ENCODE measurements around the gene ARMC12. TPM values are rescaled to one million over a fixed set of nuclear protein-coding genes. Genes with fewer than 3 reads are reported as not detected.

Gene ARMC12
- total RNA-seq, 2 donors from 2014 or later: 0.57 to 0.93 TPM

DNA sequence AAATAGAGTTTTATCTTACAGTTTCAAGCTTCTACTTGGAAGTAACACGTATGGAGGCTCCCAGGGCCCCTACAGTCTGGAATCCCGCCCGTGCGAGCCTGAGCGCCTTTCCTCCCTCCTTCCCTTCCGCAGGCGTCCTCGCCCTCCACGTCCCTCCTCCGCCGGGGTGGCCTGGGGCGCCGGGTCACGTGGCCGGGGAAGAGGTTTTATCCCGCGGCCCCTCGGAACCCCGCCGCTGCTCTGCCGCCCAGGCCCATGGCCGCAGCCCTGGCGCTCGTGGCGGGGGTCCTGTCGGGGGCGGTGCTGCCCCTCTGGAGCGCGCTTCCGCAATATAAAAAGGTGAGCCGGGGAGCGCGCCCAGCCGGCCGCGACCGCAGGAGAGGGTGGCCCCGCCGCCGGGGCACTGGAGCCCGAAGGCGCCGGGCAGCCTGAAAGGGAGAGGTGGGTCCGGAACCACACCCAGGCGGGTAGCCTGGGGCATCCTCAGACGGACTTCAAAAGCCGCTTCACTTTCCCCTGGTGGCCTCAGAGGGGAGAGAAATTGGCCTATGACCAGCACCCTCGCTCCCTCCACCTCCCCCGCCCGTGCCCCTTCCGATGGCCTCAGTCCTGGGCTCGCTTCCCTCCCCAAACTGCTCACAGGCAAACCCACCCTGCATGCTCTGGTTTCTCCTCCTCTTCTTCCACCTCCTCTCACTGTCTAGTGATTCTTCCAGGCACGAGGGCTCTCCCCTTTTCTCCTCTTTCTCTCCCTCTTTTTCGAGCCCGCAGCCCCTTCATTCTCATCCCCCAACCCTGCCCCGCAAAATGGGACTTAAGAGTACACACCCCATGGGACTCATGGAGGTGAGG, 39.8 kb downstream of the ARMC12 start, which contains the start of gene CLPSL2:
Gene CLPSL2, plus strand, starts transcription at position 235 of the 852 bp plus-strand sequence. Its CDS starts 21 bp downstream, at position 256.
- Histone ChIP-seq H3K4me3 (ENCODE audit: low read length) (peak within 1 kb of the TSS; percentile 73), H3K9me3 (ENCODE audit: control insufficient read depth, low read length) (no peaks in the 10 kb centered on the region), H3K9ac (ENCODE audit: extremely low read depth, low read length, poor library complexity, severe bottlenecking) (no peak within 1 kb of the TSS), H3K27me3 (ENCODE audit: control insufficient read depth, insufficient read depth, low read length, poor library complexity, severe bottlenecking) (peaks cover 17% of the 10 kb centered on the region), H3K4me1 (ENCODE audit: control insufficient read depth, insufficient read depth, low read length) (no peaks in the 10 kb centered on the region), H3K36me3 (ENCODE audit: control insufficient read depth, insufficient read depth, low read length) (no peaks in the 10 kb centered on the region), H3K27ac (ENCODE audit: low read depth, low read length) (no peak within 1 kb of the TSS)
- peak; percentile 87 for DNase-seq
- Mint-ChIP-seq H3K27me3 (ENCODE audit: insufficient read depth) (peaks cover 20% of the 10 kb centered on the region), H3K36me3 (ENCODE audit: low read depth) (no peaks in the 10 kb centered on the region), H3K4me1 (peaks cover 3% of the 10 kb centered on the region), H3K27ac (no peak within 1 kb of the TSS), H3K9me3 (no peaks in the 10 kb centered on the region), H3K4me3 (peak within 1 kb of the TSS; percentile 56)
- TF ChIP-seq, protein P1, sequence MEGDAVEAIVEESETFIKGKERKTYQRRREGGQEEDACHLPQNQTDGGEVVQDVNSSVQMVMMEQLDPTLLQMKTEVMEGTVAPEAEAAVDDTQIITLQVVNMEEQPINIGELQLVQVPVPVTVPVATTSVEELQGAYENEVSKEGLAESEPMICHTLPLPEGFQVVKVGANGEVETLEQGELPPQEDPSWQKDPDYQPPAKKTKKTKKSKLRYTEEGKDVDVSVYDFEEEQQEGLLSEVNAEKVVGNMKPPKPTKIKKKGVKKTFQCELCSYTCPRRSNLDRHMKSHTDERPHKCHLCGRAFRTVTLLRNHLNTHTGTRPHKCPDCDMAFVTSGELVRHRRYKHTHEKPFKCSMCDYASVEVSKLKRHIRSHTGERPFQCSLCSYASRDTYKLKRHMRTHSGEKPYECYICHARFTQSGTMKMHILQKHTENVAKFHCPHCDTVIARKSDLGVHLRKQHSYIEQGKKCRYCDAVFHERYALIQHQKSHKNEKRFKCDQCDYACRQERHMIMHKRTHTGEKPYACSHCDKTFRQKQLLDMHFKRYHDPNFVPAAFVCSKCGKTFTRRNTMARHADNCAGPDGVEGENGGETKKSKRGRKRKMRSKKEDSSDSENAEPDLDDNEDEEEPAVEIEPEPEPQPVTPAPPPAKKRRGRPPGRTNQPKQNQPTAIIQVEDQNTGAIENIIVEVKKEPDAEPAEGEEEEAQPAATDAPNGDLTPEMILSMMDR (conservative IDR thresholded peaks at IDR 0.05): peak; percentile 49
- WGBS, 2 experiments (ENCODE audit: insufficient coverage in 1 of 2, insufficient read length in 1 of 2): 7 to 8% methylated on average over 11 to 56 of the region's 56 CpGs

DNA sequence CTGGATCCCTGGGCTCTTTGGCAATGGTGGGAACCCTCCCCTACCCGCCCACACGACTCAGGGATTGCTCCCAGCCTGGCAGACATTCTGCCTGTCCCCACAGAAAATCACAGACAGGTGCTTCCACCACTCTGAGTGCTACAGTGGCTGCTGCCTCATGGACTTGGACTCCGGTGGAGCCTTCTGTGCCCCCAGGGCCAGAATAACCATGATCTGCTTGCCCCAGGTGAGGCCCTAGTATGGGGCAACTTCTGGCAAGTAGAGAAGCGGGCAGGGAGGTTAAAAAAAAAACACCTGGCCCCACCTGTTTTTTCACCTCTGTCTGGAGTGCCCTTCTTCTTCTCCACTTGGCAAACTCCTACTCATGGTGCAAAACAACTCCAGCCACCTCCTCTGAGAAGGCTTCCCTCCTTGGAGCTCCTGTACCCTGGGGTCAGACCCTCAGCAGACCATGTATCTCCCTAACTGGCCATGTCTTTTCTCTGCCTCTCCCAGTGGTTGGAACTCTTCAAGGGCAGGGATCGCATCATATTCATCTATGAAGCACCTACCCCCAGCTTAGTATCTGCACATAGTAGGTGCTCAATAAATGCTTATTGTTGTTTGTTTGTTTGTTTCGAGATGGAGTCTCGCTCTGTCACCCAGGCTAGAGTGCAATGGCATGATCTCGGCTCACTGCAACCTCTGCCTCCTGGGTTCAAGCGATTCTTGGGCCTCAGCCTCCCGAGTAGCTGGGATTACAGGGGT, 40.7 kb downstream of the ARMC12 start:
- 82 to 100% methylated on average over 4 to 10 of the region's 10 CpGs for WGBS, 2 experiments (ENCODE audit: insufficient coverage in 1 of 2, insufficient read length in 1 of 2)

DNA sequence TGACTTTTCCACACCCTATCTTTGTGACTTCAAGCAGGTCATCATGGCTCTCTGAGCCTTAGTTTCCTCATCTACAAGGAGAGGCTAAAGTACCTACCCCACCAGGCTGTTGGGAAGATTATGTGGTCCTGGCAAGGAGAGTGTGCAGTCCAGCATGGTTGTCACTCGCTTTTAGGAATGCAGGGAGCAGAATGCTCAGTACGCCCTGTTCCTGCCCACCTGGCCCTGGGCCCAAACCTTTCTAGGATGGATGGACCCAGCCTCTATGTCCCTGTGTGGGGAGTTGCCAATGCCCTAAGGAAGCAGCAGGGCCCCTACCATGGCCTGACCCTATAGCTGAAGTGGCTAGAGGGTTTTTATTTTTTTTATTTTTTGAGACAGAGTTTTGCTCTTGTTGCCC, 41.6 kb downstream of the ARMC12 start:
- Histone ChIP-seq H3K27ac (ENCODE audit: low read depth, low read length) (no peak overlapping the region), H3K9me3 (ENCODE audit: control insufficient read depth, low read length) (no peaks in the 10 kb centered on the region)
- no peak overlapping the region for H3K27ac Mint-ChIP-seq

More for the DNA sequence above, 40.7 kb downstream of the ARMC12 start:
- no peaks in the 10 kb centered on the region for H3K36me3 ChIP-seq (ENCODE audit: control insufficient read depth, insufficient read depth, low read length)
- H3K4me3 Mint-ChIP-seq: peak overlapping the region; percentile 56
- H3K27me3 ChIP-seq (ENCODE audit: control insufficient read depth, insufficient read depth, low read length, poor library complexity, severe bottlenecking): peaks cover 17% of the 10 kb centered on the region
- no peaks in the 10 kb centered on the region for H3K9me3 Mint-ChIP-seq
- no peaks in the 10 kb centered on the region for H3K4me1 Mint-ChIP-seq
- no peaks in the 10 kb centered on the region for H3K9me3 ChIP-seq (ENCODE audit: control insufficient read depth, low read length)
- H3K36me3 Mint-ChIP-seq (ENCODE audit: low read depth): no peaks in the 10 kb centered on the region
- no peaks in the 10 kb centered on the region for H3K4me1 ChIP-seq (ENCODE audit: control insufficient read depth, insufficient read depth, low read length)
- H3K9ac ChIP-seq (ENCODE audit: extremely low read depth, low read length, poor library complexity, severe bottlenecking): no peak overlapping the region
- H3K27ac Mint-ChIP-seq: no peak overlapping the region
- no peak overlapping the region for H3K4me3 ChIP-seq (ENCODE audit: low read length)
- TF ChIP-seq, protein P1 (conservative IDR thresholded peaks at IDR 0.05): no peak
- DNase-seq: no peak
- H3K27me3 Mint-ChIP-seq (ENCODE audit: insufficient read depth): peaks cover 20% of the 10 kb centered on the region
- no peak overlapping the region for H3K27ac ChIP-seq (ENCODE audit: low read depth, low read length)

More for the DNA sequence above, 41.6 kb downstream of the ARMC12 start:
- Histone ChIP-seq H3K27me3 (ENCODE audit: control insufficient read depth, insufficient read depth, low read length, poor library complexity, severe bottlenecking) (peaks cover 17% of the 10 kb centered on the region), H3K4me1 (ENCODE audit: control insufficient read depth, insufficient read depth, low read length) (no peaks in the 10 kb centered on the region), H3K9ac (ENCODE audit: extremely low read depth, low read length, poor library complexity, severe bottlenecking) (no peak overlapping the region), H3K4me3 (ENCODE audit: low read length) (no peak overlapping the region), H3K36me3 (ENCODE audit: control insufficient read depth, insufficient read depth, low read length) (no peaks in the 10 kb centered on the region)
- Mint-ChIP-seq H3K9me3 (no peaks in the 10 kb centered on the region), H3K36me3 (ENCODE audit: low read depth) (no peaks in the 10 kb centered on the region), H3K4me3 (no peak overlapping the region), H3K4me1 (no peaks in the 10 kb centered on the region), H3K27me3 (ENCODE audit: insufficient read depth) (peaks cover 20% of the 10 kb centered on the region)
- no peak for DNase-seq
- 90 to 100% methylated on average over 1 to 2 of the region's 2 CpGs for WGBS, 2 experiments (ENCODE audit: insufficient coverage in 1 of 2, insufficient read length in 1 of 2)
- TF ChIP-seq, protein P1 (conservative IDR thresholded peaks at IDR 0.05): no peak

Data from endodermal cell (in vitro differentiated cells).